Prostate gland (tissue), 2 donors: ENCODE measurements around the gene IGLL5. TPM values are rescaled to one million over a fixed set of nuclear protein-coding genes. Genes with fewer than 3 reads are reported as not detected.

Experiments
- DNase-seq: peaks from one replicate; pipeline ENCODE4 v3.0.0-alpha.2; 2019; ENCODE audit warnings: low spot score
- H3K27ac ChIP-seq, 2 donors: fragments of 200-600 bp; sonication (generic); 2 replicates each; pipeline ENCODE4 v1.5.1; 2017 to 2019
- H3K27me3 ChIP-seq: fragments of 200-600 bp; sonication (generic); replicated peaks from 2 replicates; pipeline ENCODE4 v1.5.1; 2019; ENCODE audit not compliant: insufficient read depth
- H3K36me3 ChIP-seq, 2 donors: fragments of 200-600 bp; sonication (generic); 1 replicate in 1 of 2; 2 replicates in 1 of 2; pipeline versions ENCODE4 v1.5.1 to v1.8.1; 2017 to 2019
- H3K4me1 ChIP-seq: fragments of 200-600 bp; sonication (generic); replicated peaks from 2 replicates; pipeline ENCODE4 v1.5.1; 2019
- H3K4me3 ChIP-seq, 2 donors: fragments of 200-600 bp; sonication (generic); 2 replicates each; pipeline ENCODE4 v1.5.1; 2017 to 2019
- H3K9me3 ChIP-seq: fragments of 200-600 bp; sonication (generic); 2 replicates; pipeline ENCODE4 v1.5.1; 2017
- CTCF ChIP-seq, 4 experiments: fragments of 200-600 bp in 2 of 4; fragments of 450-650 bp in 2 of 4; sonication (generic) in 2 of 4; IDR thresholded peaks; 1 replicate in 3 of 4; 2 replicates in 1 of 4; pipeline ENCODE4 v1.5.1; 2016 to 2019; ENCODE audit warnings: antibody characterized with exemption in 4 of 4, mild to moderate bottlenecking in 2 of 4, moderate library complexity in 2 of 4
- POLR2A ChIP-seq: fragments of 450-650 bp; IDR thresholded peaks from one replicate; pipeline ENCODE4 v1.6.1; 2016; ENCODE audit warnings: antibody characterized with exemption, mild to moderate bottlenecking
- POLR2AphosphoS5 ChIP-seq: sonication (generic); formaldehyde crosslinking; IDR thresholded peaks from one replicate; pipeline ENCODE4 v1.6.1; 2017; ENCODE audit warnings: antibody characterized with exemption
- WGBS: methylation state at CpG from one replicate; pipeline ENCODE4 v1.1.5; 2018; 5-methylcytosine and 5-hydroxymethylcytosine counted together
- intact Hi-C: fragments of 100-400 bp; cut with DNase I; formaldehyde crosslinking; loops from one replicate; pipeline ENCODE4 v1.14.2; 2022
- total RNA-seq, 2 donors: library from RNA; depleted of rRNA; stranded (reverse); fragments of >200 nt; gene quantifications; one replicate each; pipeline ENCODE4 v1.1.0, GENCODE V29; 2016

The IGLL5 gene
- total RNA-seq, 2 donors from 2014 or later, result not detected

- DNase-seq, result no peak
- intact Hi-C loops, result no loop called here
- Histone ChIP-seq H3K27me3 (no peaks in the 10 kb centered on the region), H3K4me3 (no peak overlapping the region), H3K4me1 (no peaks in the 10 kb centered on the region), H3K36me3 (no peaks in the 10 kb centered on the region), H3K27ac (no peak overlapping the region), H3K9me3 (no peaks in the 10 kb centered on the region)
- TF ChIP-seq POLR2A (no peak), POLR2AphosphoS5 (no peak), CTCF (IDR thresholded peaks at IDR 0.05) (no peak)
- 91% methylated on average over 4 of the region's 4 CpGs for WGBS
These were observed 29.8 kb downstream of the IGLL5 start for GRCh38 chr22:22917377-22917776.

- intact Hi-C loops, result no loop called here
- H3K27ac ChIP-seq, result no peak overlapping the region
- 85% methylated on average over 7 of the region's 7 CpGs for WGBS
- H3K4me1 ChIP-seq, result no peaks in the 10 kb centered on the region
- DNase-seq, result no peak
- no peaks in the 10 kb centered on the region for H3K27me3 ChIP-seq
- H3K9me3 ChIP-seq, result no peaks in the 10 kb centered on the region
- no peaks in the 10 kb centered on the region for H3K36me3 ChIP-seq
- H3K4me3 ChIP-seq, result no peak overlapping the region
- no peak for TF ChIP-seq POLR2AphosphoS5
- no peak for TF ChIP-seq CTCF (IDR thresholded peaks at IDR 0.05)
- no peak for TF ChIP-seq POLR2A
These were observed 30.8 kb downstream of the IGLL5 start for GRCh38 chr22:22918297-22918965.

GRCh38 chr22:22919041-22919440, 31.4 kb downstream of the IGLL5 start:
- Histone ChIP-seq H3K36me3 (no peaks in the 10 kb centered on the region), H3K4me3 (no peak overlapping the region), H3K9me3 (no peaks in the 10 kb centered on the region), H3K27me3 (no peaks in the 10 kb centered on the region), H3K27ac (no peak overlapping the region), H3K4me1 (no peaks in the 10 kb centered on the region)
- intact Hi-C loops, result no loop called here
- no peak for DNase-seq
- no peak for TF ChIP-seq CTCF (IDR thresholded peaks at IDR 0.05)
- TF ChIP-seq POLR2AphosphoS5, result no peak
- no peak for TF ChIP-seq POLR2A
- WGBS, result 94% methylated on average over 7 of the region's 7 CpGs

- TF ChIP-seq CTCF (IDR thresholded peaks at IDR 0.05) (no peak), POLR2A (no peak), POLR2AphosphoS5 (no peak)
- Histone ChIP-seq H3K4me1 (no peaks in the 10 kb centered on the region), H3K27ac (no peak overlapping the region), H3K36me3 (no peaks in the 10 kb centered on the region), H3K4me3 (no peak overlapping the region), H3K9me3 (no peaks in the 10 kb centered on the region), H3K27me3 (no peaks in the 10 kb centered on the region)
- no peak for DNase-seq
- intact Hi-C loops, result no loop called here
- 96% methylated on average over 7 of the region's 7 CpGs for WGBS
These were observed 32.6 kb downstream of the IGLL5 start for GRCh38 chr22:22920104-22920654.

- Histone ChIP-seq H3K9me3 (no peaks in the 10 kb centered on the region), H3K27ac (no peak overlapping the region), H3K36me3 (no peaks in the 10 kb centered on the region), H3K27me3 (no peaks in the 10 kb centered on the region), H3K4me1 (peaks cover 2% of the 10 kb centered on the region), H3K4me3 (no peak overlapping the region)
- intact Hi-C loops, result no loop called here
- TF ChIP-seq POLR2A, result no peak
- TF ChIP-seq POLR2AphosphoS5, result no peak
- no peak for TF ChIP-seq CTCF (IDR thresholded peaks at IDR 0.05)
- DNase-seq, result no peak
- WGBS, result 88% methylated on average over 13 of the region's 13 CpGs
These were observed 33.4 kb downstream of the IGLL5 start for GRCh38 chr22:22920910-22921550.
